Measurements from ENCODE around the gene MYT1.

GRCh38 chr20:64229507-64230061 is 65.3 kb downstream of the MYT1 start:
- TF ChIP-seq CTCF (IDR thresholded peaks at IDR 0.05) (no peak), EZH2 (IDR thresholded peaks at IDR 0.05) (no peak), EZH2phosphoT487 (IDR thresholded peaks at IDR 0.05) (no peak)

Data from neural progenitor cell (in vitro differentiated cells).